ENCODE results near the gene COL5A2. TPM values are rescaled to one million over a fixed set of nuclear protein-coding genes. Genes with fewer than 3 reads are reported as not detected.

The COL5A2 gene
- total and polyA plus RNA-seq, 8 donors = 1.9 to 43.3 (median 3.3) TPM

GRCh38 chr2:189147989-189148388, 31.6 kb downstream of the COL5A2 start:
- ATAC-seq (no peak), DNase-seq (no peak), FAIRE-seq (no peak)
- no peaks in the 10 kb centered on the region for H3K27me3 ChIP-seq
- no peaks in the 10 kb centered on the region for H3K4me1 ChIP-seq
- H3K27ac ChIP-seq = no peak overlapping the region
- no peaks in the 10 kb centered on the region for H3K9me3 ChIP-seq
- TF ChIP-seq CTCF (IDR thresholded peaks at IDR 0.05) = no peak
- 0 to 92% methylated on average over 1 of the region's 1 CpG for WGBS, 2 donors
- H3K4me3 ChIP-seq = no peak overlapping the region
- intact Hi-C loops (cut with DNase I) = no loop called here
- H3K36me3 ChIP-seq = no peaks in the 10 kb centered on the region

- H3K27me3 ChIP-seq = no peaks in the 10 kb centered on the region
- WGBS, 2 donors = 61 to 74% methylated on average over 2 of the region's 2 CpGs
- H3K27ac ChIP-seq = no peak overlapping the region
- ATAC-seq = no peak
- H3K9me3 ChIP-seq = no peaks in the 10 kb centered on the region
- no peaks in the 10 kb centered on the region for H3K36me3 ChIP-seq
- intact Hi-C loops (cut with DNase I) = no loop called here
- no peaks in the 10 kb centered on the region for H3K4me1 ChIP-seq
- TF ChIP-seq CTCF (IDR thresholded peaks at IDR 0.05) = no peak
- no peak for FAIRE-seq
- no peak overlapping the region for H3K4me3 ChIP-seq
- no peak for DNase-seq
Observed at GRCh38 chr2:189147361-189147760, 32.2 kb downstream of the COL5A2 start.

GRCh38 chr2:189146553-189146952, 33.0 kb downstream of the COL5A2 start:
- FAIRE-seq (no peak), ATAC-seq (no peak), DNase-seq (no peak)
- Histone ChIP-seq H3K27ac (no peak overlapping the region), H3K4me1 (no peaks in the 10 kb centered on the region), H3K4me3 (no peak overlapping the region), H3K27me3 (no peaks in the 10 kb centered on the region), H3K36me3 (no peaks in the 10 kb centered on the region), H3K9me3 (no peaks in the 10 kb centered on the region)
- no peak for TF ChIP-seq CTCF (IDR thresholded peaks at IDR 0.05)
- intact Hi-C loops (cut with DNase I) = no loop called here
- 28 to 29% methylated on average over 2 of the region's 2 CpGs for WGBS, 2 donors

- FAIRE-seq = no peak
- Histone ChIP-seq H3K4me1 (no peaks in the 10 kb centered on the region), H3K27me3 (no peaks in the 10 kb centered on the region), H3K27ac (no peak overlapping the region), H3K36me3 (no peaks in the 10 kb centered on the region), H3K4me3 (no peak overlapping the region), H3K9me3 (no peaks in the 10 kb centered on the region)
- intact Hi-C loops (cut with DNase I) = no loop called here
- no peak for TF ChIP-seq CTCF (IDR thresholded peaks at IDR 0.05)
- WGBS, 2 donors = 78 to 80% methylated on average over 3 of the region's 3 CpGs
- no peak for DNase-seq
- no peak for ATAC-seq
Observed at GRCh38 chr2:189144700-189145211, 34.8 kb downstream of the COL5A2 start.

GRCh38 chr2:189143925-189144324, 35.6 kb downstream of the COL5A2 start:
- no peaks in the 10 kb centered on the region for H3K4me1 ChIP-seq
- no peak overlapping the region for H3K27ac ChIP-seq
- no peak for TF ChIP-seq CTCF (IDR thresholded peaks at IDR 0.05)
- WGBS, 2 donors = 63% methylated on average over 2 of the region's 2 CpGs
- H3K9me3 ChIP-seq = no peaks in the 10 kb centered on the region
- DNase-seq (no peak), ATAC-seq (no peak), FAIRE-seq (no peak)
- H3K36me3 ChIP-seq = no peaks in the 10 kb centered on the region
- intact Hi-C loops (cut with DNase I) = no loop called here
- H3K4me3 ChIP-seq = no peak overlapping the region
- no peaks in the 10 kb centered on the region for H3K27me3 ChIP-seq

Data from pancreas (tissue), 10 donors.